ENCODE results near the gene TRMT44.

Gene TRMT44, protein sequence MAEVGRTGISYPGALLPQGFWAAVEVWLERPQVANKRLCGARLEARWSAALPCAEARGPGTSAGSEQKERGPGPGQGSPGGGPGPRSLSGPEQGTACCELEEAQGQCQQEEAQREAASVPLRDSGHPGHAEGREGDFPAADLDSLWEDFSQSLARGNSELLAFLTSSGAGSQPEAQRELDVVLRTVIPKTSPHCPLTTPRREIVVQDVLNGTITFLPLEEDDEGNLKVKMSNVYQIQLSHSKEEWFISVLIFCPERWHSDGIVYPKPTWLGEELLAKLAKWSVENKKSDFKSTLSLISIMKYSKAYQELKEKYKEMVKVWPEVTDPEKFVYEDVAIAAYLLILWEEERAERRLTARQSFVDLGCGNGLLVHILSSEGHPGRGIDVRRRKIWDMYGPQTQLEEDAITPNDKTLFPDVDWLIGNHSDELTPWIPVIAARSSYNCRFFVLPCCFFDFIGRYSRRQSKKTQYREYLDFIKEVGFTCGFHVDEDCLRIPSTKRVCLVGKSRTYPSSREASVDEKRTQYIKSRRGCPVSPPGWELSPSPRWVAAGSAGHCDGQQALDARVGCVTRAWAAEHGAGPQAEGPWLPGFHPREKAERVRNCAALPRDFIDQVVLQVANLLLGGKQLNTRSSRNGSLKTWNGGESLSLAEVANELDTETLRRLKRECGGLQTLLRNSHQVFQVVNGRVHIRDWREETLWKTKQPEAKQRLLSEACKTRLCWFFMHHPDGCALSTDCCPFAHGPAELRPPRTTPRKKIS

DNA sequence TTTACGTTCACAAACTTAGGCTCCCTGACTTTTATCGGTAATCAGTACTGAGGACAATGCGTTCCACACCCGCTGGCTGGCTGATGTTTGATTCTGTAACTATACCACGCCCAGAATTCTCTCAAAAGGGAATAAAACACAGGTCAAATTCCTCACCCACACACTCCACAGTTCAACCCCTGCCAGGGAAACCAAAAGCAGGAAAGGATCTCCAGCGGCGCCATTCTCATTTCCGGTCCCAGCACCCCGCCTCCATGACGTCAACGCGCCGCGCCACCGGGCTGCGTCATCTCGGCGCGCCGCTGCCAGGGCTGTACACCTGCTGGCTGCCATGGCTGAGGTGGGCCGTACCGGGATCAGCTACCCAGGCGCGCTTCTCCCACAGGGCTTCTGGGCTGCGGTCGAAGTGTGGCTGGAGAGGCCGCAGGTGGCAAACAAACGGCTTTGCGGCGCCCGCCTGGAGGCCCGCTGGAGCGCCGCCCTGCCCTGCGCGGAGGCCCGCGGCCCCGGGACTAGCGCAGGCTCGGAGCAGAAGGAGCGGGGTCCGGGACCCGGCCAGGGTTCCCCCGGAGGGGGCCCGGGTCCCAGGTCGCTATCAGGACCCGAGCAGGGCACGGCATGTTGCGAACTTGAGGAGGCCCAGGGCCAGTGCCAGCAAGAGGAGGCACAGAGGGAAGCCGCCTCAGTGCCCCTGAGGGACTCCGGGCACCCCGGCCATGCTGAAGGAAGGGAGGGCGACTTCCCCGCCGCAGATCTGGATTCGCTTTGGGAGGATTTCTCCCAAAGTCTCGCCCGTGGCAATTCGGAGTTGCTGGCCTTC is at the start of gene TRMT44, which contains the start of gene ACOX3:
Gene TRMT44, plus strand, starts transcription at position 286 of the 820 bp plus-strand sequence. Its CDS starts 46 bp downstream, at position 332.
Gene ACOX3, minus strand, starts transcription at position 232 of the 820 bp plus-strand sequence. CDS start 24,202 bp downstream, outside the sequence.
- H2AFZ ChIP-seq (ENCODE audit: low read depth), result peak within 1 kb of the TSS; percentile 73
- H3K4me3 ChIP-seq (IDR thresholded peaks at IDR 0.05; ENCODE audit: insufficient read depth, low read depth, low read length), result no peak within 1 kb of the TSS
- H3K4me2 ChIP-seq, result peak within 1 kb of the TSS; percentile 54
- peak within 1 kb of the TSS; percentile 85 for H3K9ac ChIP-seq
- H3K27ac ChIP-seq, result peak within 1 kb of the TSS; percentile 82
- no peaks in the 10 kb centered on the region for H4K20me1 ChIP-seq (ENCODE audit: insufficient read depth)
- TF ChIP-seq, protein P1, sequence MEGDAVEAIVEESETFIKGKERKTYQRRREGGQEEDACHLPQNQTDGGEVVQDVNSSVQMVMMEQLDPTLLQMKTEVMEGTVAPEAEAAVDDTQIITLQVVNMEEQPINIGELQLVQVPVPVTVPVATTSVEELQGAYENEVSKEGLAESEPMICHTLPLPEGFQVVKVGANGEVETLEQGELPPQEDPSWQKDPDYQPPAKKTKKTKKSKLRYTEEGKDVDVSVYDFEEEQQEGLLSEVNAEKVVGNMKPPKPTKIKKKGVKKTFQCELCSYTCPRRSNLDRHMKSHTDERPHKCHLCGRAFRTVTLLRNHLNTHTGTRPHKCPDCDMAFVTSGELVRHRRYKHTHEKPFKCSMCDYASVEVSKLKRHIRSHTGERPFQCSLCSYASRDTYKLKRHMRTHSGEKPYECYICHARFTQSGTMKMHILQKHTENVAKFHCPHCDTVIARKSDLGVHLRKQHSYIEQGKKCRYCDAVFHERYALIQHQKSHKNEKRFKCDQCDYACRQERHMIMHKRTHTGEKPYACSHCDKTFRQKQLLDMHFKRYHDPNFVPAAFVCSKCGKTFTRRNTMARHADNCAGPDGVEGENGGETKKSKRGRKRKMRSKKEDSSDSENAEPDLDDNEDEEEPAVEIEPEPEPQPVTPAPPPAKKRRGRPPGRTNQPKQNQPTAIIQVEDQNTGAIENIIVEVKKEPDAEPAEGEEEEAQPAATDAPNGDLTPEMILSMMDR (conservative IDR thresholded peaks at IDR 0.05; ENCODE audit: low read depth, low read length), result no peak
- H3K79me2 ChIP-seq (ENCODE audit: insufficient read depth, low read depth), result peaks cover 37% of the 10 kb centered on the region; the same call in 1 of the 2 replicates
- H3K4me1 ChIP-seq (ENCODE audit: low read depth, poor library complexity, severe bottlenecking), result peaks cover 11% of the 10 kb centered on the region
- H3K36me3 ChIP-seq (ENCODE audit: insufficient read depth), result no peaks in the 10 kb centered on the region
- no peaks in the 10 kb centered on the region for H3K27me3 ChIP-seq (ENCODE audit: insufficient read depth, low read depth)

DNA sequence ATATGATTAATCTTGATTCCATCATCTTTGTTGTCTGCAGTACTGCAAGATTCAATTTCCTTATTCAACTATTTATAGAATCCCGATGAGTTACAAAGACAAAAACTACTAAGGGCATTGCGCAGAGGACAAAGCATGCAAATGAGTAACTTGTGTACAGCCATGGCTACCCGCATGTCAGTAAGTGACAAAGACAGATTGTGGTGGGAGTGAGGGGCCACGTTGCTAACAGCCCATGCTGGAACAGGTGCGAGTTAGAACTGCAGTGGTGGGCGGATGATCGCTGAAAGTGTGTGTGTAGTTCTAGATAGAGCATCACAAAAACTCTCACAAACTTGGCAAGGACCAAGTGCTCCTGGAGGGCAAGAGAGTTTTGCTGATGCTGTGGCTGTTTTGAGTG is 49.5 kb upstream of the TRMT44 start:
- Histone ChIP-seq H3K27ac (no peak overlapping the region), H3K27me3 (ENCODE audit: insufficient read depth, low read depth) (no peaks in the 10 kb centered on the region), H3K4me3 (IDR thresholded peaks at IDR 0.05; ENCODE audit: insufficient read depth, low read depth, low read length) (no peak overlapping the region), H3K36me3 (ENCODE audit: insufficient read depth) (no peaks in the 10 kb centered on the region), H2AFZ (ENCODE audit: low read depth) (no peak overlapping the region), H3K9ac (no peak overlapping the region), H3K79me2 (ENCODE audit: insufficient read depth, low read depth) (no peaks in the 10 kb centered on the region), H4K20me1 (ENCODE audit: insufficient read depth) (no peaks in the 10 kb centered on the region), H3K4me1 (ENCODE audit: low read depth, poor library complexity, severe bottlenecking) (no peaks in the 10 kb centered on the region), H3K4me2 (no peak overlapping the region)
- TF ChIP-seq, protein P1 (conservative IDR thresholded peaks at IDR 0.05; ENCODE audit: low read depth, low read length), result no peak

DNA sequence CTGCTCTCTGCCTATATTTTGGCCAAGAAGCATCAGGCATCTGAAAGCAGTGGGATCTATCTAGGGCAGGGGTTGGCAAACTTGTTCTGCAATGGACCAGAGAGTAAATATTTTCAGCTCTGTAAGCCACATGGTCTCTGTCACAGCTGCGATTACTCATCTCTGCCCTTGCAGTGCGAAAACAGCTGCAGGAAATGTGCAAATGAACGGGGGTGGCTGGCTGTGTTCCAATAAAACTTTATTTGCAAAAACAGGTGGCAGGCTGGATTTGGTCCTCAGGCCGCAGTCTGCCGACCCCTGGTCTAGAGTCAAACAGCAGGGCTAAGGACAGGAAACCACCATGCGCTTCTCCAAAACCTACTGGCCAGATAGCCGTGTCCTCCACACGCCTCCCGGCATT is 48.6 kb upstream of the TRMT44 start:
- no peak overlapping the region for H2AFZ ChIP-seq (ENCODE audit: low read depth)
- H3K79me2 ChIP-seq (ENCODE audit: insufficient read depth, low read depth), result no peaks in the 10 kb centered on the region
- no peaks in the 10 kb centered on the region for H3K4me1 ChIP-seq (ENCODE audit: low read depth, poor library complexity, severe bottlenecking)
- no peak overlapping the region for H3K4me2 ChIP-seq
- no peak overlapping the region for H3K9ac ChIP-seq
- TF ChIP-seq, protein P1 (conservative IDR thresholded peaks at IDR 0.05; ENCODE audit: low read depth, low read length), result no peak
- H3K27me3 ChIP-seq (ENCODE audit: insufficient read depth, low read depth), result no peaks in the 10 kb centered on the region
- no peaks in the 10 kb centered on the region for H3K36me3 ChIP-seq (ENCODE audit: insufficient read depth)
- H4K20me1 ChIP-seq (ENCODE audit: insufficient read depth), result no peaks in the 10 kb centered on the region
- H3K27ac ChIP-seq, result no peak overlapping the region
- no peak overlapping the region for H3K4me3 ChIP-seq (IDR thresholded peaks at IDR 0.05; ENCODE audit: insufficient read depth, low read depth, low read length)

DNA sequence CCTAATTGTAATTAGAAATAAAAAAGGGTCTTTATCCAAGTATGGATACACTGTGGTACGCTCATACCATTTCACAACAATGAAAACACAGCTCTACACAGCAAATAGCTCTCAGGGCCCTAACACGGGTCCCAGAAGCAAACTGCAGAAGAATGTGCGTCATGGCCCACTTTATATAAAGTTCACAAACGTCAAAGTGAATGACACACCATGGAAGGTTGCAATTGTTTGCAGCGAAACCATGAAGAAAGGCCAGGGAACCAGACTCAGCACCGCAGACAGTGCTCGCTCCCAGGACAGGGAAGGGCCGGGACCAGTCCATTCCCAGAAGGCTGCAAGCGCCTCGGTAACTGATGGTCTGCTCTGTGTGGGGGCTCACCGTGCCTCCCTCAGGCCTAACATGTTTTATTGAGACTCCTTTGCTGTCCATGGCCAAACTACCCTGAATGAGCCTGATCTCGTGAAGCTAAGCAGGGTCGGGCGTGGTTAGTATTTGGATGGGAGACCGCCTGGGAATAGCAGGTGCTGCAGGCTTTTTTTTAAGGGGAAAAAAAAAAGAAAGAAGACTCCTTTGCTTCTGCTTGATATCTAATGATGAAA is 47.9 kb upstream of the TRMT44 start:
- TF ChIP-seq, protein P1 (conservative IDR thresholded peaks at IDR 0.05; ENCODE audit: low read depth, low read length), result no peak
- Histone ChIP-seq H3K27ac (no peak overlapping the region), H3K4me3 (IDR thresholded peaks at IDR 0.05; ENCODE audit: insufficient read depth, low read depth, low read length) (no peak overlapping the region)

More for the DNA sequence above, 47.9 kb upstream of the TRMT44 start:
- H3K79me2 ChIP-seq (ENCODE audit: insufficient read depth, low read depth), result no peaks in the 10 kb centered on the region
- no peaks in the 10 kb centered on the region for H3K36me3 ChIP-seq (ENCODE audit: insufficient read depth)
- no peak overlapping the region for H3K9ac ChIP-seq
- H4K20me1 ChIP-seq (ENCODE audit: insufficient read depth), result no peaks in the 10 kb centered on the region
- no peak overlapping the region for H2AFZ ChIP-seq (ENCODE audit: low read depth)
- H3K27me3 ChIP-seq (ENCODE audit: insufficient read depth, low read depth), result no peaks in the 10 kb centered on the region
- no peak overlapping the region for H3K4me2 ChIP-seq
- no peaks in the 10 kb centered on the region for H3K4me1 ChIP-seq (ENCODE audit: low read depth, poor library complexity, severe bottlenecking)
